ENCODE measurements around the gene CCDC33.

The CCDC33 gene

GRCh38 chr15:74291101-74292071 lies 55.3 kb downstream of the CCDC33 start:
- DNase-seq: peak; percentile 22

- DNase-seq: no peak
These were observed 57.1 kb downstream of the CCDC33 start for GRCh38 chr15:74293021-74293810.

- peak; percentile 55 for DNase-seq
These were observed 57.9 kb downstream of the CCDC33 start for GRCh38 chr15:74294010-74294409.

- DNase-seq: no peak
These were observed 59.7 kb downstream of the CCDC33 start for GRCh38 chr15:74295800-74296199.

- no peak for DNase-seq
These were observed 61.8 kb downstream of the CCDC33 start for GRCh38 chr15:74297887-74298286.

- no peak for DNase-seq
These were observed 64.1 kb downstream of the CCDC33 start for GRCh38 chr15:74300057-74300795.

- no peak for DNase-seq
These were observed 65.6 kb downstream of the CCDC33 start for GRCh38 chr15:74301583-74302361.

GRCh38 chr15:74302821-74303359 lies 66.8 kb downstream of the CCDC33 start:
- no peak for DNase-seq

GRCh38 chr15:74303741-74304309 lies 67.7 kb downstream of the CCDC33 start:
- DNase-seq: no peak

GRCh38 chr15:74304431-74304830 lies 68.3 kb downstream of the CCDC33 start:
- DNase-seq: no peak

- no peak for DNase-seq
These were observed 69.6 kb downstream of the CCDC33 start for GRCh38 chr15:74305687-74306086.

GRCh38 chr15:74306781-74307217 lies 70.7 kb downstream of the CCDC33 start:
- DNase-seq: no peak

- peak; percentile 36 for DNase-seq
These were observed 72.0 kb downstream of the CCDC33 start for GRCh38 chr15:74307827-74308811.

GRCh38 chr15:74311734-74312444 lies 75.8 kb downstream of the CCDC33 start:
- DNase-seq: no peak

- peak; percentile 93 for DNase-seq
These were observed 76.4 kb downstream of the CCDC33 start for GRCh38 chr15:74312445-74313007.

- DNase-seq: no peak
These were observed 77.8 kb downstream of the CCDC33 start for GRCh38 chr15:74313889-74314288.

GRCh38 chr15:74314795-74315438 lies 78.8 kb downstream of the CCDC33 start:
- no peak for DNase-seq

GRCh38 chr15:74315626-74316025 lies 79.5 kb downstream of the CCDC33 start:
- no peak for DNase-seq

- DNase-seq: no peak
These were observed 80.0 kb downstream of the CCDC33 start for GRCh38 chr15:74316141-74316540.
